HK-2 (cell line): Measurements from ENCODE around the gene NR5A2.

Source experiments
- DNase-seq: peaks from one replicate; pipeline ENCODE4 v3.0.0-alpha.2; 2018; ENCODE audit not compliant: unreplicated experiment

NR5A2 gene

DNA sequence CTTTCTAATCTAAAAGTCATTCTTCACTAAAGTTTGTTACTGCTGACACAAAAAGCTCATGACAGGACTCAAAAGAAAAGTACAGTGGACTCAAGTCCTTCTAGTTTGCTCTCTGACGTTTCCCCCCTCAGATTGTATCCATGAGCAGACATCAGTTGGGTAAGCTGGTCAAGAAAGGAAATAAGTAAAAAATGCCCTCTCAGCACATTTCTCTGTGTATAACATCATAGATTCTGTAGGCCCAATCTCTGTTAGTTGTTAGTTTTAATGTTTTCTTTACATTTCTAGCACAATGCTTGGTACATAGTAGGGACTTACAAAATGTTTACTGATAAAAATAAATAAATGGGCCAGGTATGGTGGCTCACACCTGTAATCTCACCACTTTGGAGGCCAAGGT lies 96.8 kb downstream of the NR5A2 start:
- no peak for DNase-seq

DNA sequence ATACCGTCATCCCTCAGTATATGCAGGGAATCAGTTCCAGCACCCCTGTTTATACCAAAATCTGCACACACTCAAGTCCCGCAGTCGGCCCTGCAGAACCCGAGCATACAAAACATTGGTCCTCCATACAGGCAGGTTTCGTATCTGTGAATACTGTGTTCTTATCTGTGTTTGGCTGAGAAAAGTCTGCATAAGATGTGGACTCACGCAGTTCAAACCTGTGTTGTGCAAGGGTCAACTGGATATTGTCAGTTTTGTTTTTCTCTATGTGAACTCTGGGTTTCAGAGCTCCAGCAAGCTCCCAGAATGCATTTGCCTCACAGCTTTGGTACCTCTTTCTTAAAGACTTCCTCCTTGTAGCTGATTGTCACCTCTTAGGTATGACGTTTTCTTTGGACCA lies 100.6 kb downstream of the NR5A2 start:
- DNase-seq = no peak

DNA sequence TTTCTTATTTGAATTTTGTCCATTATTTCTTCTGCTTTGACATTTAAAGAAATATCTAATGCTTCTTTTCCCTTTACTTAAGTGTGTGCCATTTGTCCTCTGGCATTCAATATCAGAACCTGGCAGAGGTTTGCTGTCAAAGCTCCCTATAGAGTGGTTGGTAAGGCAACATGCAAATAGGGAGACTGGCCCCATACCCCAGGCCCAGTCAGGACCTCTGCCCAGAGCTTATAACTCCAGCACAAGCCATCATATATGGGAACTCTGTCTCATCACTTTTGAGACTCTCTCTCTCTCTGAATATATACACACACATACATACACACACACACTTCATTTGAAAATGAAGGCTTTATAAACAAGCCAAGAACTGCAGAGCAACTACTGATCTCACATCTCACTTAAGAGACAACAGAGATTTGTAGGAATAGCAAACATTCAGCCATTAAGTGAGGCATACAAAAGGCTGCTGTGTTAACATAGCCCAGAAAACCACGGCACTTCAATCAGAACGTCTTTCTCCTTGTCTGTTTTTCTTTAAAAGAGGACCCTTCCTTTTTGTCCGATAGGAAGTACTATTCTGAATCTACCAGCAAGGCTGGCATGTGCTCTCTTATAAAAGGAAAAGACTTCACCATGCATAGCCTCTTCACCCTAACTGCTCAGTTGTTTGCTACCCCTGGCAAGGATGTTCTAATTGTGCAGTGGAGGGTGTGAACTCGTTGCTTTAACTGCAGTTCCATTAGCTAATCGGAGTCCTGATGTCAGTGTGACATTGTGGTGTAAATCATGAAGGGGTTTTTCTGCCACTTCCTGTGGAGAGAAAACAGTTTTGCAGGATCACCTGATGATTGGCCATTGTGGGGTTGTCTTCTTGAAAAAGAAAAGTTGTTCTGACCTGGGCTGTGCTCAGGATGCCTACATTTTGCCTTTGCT lies 101.7 kb downstream of the NR5A2 start:
- no peak for DNase-seq

DNA sequence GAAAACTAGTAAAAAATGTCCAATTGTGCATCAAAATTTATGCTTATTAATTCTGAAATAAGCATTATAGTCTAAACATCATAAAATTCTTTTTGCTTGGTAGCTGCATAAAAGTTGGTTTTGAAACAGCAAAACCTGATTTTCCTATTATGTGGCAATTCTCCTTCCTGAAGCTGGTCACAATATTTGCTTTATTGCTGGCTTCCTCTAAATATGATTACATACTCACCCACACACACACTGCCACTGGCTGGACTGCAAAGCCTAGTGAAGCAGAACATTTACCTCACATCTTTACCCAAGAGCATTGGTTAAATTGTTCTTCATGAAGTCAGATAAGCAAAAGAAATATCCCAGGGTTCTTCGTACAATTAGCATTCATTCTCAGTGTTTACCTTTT lies 103.0 kb downstream of the NR5A2 start:
- DNase-seq = no peak

DNA sequence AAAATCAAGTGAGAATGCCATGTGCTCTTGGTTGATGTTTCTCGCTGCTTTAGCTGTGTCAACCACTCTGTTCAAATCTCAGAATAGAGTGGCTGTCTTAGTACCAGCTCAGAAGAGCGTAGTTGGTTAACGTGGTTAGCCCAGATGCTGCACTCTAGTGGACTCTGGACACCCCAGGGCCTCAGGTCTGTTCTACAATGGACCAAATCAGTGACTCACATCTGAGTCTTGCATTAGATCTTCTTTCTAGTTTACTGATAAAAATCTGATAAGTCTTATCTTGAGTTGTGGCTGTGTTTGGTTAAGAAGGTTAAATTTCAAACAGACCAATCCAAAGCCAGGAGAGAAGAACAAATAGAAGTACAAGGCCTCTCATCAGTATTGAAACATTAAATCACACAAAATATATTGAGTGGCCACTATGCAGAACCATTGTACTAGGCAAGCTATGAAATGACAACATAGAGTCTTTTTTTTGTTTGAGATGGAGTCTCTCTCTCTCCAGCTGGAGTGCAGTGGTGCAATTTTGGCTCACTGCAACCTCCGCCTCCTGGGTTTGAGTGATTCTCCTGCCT lies 104.1 kb downstream of the NR5A2 start:
- DNase-seq = no peak

DNA sequence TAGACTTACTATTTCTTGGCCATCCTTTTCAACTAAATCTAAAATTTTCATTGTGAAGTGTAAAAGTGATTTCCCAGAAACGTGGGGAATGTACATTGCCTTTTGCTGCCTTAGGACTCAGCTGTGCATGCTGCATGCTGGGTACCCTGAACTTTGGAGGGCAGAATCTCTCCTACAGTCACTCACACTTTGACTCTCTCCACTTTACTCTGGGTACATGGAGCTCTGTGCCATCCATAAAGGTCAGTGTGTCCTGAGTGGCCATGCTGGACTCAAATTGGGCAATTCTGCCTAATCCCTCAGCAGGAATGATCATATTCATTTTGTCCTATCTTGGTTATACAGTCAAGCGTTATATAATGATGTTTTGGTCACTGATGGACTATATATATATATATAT lies 105.6 kb downstream of the NR5A2 start:
- DNase-seq = no peak

DNA sequence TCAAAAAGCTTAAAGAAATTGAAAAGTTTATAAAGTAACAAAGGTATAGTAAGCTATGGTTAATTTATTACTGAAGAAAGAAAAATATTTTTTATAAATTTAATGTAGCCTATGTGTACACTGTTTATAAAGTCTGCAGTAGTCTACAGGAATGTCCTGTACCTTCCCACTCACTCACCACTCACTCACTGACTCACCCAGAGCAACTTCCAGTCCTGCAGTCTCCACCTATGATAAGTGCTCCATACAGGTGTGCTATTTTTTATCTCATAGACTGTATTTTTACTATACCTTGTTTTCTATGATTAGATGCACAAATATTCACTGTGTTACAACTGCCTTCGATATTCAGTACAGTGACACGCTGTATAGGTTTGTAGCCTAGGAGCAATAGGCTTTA lies 106.6 kb downstream of the NR5A2 start:
- no peak for DNase-seq

DNA sequence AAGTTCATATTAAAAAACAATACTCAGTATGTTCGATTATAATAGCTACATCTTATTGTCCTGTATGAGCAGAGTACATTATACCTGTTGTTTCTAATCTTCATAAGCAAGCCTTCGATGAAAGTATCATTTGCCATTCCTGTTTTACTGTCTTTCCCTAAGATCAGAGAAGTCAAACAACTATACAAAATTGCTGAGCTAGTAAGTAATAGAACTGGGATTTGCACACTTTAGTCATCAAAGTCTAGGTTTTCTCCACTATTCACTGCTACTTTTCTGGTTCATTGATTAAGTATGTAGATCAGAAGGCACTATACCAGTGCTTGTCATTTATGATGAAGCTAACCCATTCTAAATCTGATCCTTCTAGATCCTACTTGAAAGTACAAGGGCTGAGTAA lies 108.9 kb downstream of the NR5A2 start:
- DNase-seq = no peak

DNA sequence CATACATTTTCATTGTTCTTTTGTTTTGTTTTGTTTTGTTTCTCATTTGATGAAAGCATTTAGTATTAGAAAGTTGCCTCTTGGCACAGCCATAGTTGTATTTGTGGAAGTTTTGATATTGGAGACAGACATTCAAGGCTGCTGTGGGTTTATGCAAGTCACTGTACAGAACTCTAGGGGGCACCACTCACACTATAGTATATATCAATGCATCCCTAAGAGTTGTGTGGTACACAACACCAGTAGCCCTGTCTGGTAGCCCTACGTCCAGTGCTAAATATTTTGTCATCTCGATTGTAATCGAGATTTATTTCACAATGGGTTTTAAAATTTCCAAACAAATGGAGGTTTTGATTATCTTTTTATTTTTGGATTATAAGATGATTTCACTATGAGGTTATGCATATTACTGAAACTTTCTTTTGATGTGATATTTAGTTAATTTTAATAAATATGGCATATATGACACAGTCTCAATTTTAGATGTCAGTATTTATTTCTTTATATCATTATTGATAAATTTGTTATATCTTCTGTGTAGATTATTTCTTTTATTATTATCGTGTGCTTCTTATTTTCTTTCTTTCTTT lies 112.2 kb downstream of the NR5A2 start:
- peak; percentile 12 for DNase-seq

DNA sequence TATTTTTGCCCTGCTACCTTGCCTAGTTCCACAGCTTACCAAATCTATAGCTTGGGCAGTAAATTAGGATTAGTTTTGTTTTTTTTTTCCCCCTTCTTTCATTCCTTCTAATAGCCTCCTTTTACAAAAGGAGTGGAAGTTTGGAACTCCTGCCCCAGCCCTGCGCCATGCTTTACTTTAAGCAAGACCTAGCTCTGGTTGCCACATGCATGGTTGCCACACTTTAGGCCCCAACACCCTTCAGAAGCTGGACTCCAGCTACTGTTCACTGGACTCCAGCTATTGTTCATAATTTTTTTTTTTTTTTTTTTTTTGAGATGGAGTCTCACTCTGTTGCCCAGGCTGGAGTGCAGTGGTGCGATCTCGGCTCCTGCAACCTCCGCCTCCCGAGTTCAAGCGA lies 115.8 kb downstream of the NR5A2 start:
- DNase-seq = no peak

DNA sequence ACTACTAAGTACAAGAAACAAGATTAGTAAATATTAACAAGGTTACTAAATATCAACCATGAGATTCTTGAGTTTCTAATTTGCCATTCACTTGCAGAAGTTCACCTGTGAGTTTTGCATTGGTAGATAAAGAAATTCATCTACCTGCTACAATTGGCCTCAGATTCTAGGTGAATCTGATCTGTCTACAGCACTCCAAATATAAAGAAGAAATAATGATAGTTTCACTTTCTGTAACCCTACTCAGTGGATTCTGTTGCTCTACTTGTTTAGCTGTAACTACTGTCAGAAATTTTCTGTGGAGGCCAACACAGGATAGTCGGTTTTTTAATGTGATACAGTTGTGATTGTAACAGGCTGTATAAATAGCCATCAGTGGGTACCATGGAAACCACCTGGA lies 118.6 kb downstream of the NR5A2 start:
- DNase-seq = no peak

DNA sequence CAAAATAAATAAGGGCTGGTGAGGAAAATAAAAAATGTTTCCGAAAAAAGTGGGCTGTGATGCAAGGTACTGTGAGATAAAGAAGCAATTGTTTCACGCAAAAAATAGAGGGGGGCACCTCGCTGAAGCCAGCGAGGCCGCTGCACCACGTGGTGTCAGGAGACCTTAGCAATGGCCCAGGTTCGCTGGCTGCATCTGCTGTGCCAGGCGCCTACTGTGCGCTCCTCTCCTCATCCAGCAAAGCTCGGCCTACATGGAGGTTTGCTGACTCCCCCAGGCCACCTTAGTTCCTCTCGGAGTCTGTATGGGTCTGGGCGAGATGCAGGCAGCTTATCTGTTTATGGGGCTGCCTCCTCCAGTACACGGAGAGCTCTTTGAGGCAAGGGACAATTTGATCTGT lies 119.6 kb downstream of the NR5A2 start:
- no peak for DNase-seq

DNA sequence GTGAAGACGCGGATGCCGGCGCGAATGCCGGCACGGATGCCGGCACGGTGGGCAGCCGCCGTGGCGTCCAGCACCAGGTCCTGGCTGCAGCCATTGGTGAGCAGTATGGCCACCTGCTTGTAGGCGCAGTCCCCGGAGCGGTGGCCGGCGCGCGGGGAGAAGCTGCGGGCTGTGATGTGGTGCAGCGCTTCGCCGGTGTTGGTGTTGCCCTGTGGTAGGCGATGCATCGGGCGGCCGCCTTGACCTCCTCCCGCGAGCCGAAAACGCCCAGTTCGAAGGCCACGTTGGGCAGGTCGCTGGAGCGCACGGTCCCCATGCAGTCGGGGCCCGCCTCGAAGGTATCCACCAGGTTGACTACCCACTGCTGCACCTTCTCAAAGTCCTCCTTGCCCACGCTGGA lies 120.2 kb downstream of the NR5A2 start:
- no peak for DNase-seq

DNA sequence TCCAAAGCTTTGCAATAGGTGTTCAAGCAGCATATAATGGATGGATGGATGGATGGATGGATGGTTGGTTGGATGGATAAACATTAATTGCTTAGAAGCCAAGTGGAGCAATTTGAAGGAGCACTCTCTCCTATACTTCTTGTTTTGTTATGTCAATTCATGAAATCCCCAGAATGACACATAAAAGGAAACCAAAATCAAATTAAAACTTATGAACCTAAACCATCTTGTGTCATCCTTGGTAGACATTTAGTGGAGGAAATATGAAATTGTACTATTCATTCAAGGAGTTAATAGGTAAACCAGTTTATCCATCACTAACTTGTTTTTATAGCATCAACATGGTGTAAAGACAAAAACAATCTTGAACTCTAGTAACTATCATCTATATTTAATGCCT lies 122.5 kb downstream of the NR5A2 start:
- DNase-seq = no peak

DNA sequence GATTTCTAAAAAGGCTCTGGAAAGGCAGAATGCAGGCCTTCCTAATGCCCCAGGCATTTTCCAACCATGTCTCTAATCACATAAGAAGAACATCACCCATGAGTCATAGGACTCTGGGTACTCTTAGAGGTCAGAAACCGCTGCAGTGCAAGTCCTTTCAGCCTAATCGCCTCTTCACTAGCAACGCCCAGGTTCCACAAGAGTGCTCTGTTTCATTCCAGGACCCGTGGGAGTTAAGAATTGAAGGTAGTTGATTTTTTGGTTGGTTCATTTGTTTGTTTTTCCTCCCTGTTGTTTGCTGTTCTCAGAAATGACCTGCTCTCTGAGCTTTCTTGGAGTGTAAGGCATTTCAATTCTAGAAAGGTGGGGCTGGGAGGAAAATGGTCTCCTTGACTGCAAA lies 123.2 kb downstream of the NR5A2 start:
- peak; percentile 18 for DNase-seq

DNA sequence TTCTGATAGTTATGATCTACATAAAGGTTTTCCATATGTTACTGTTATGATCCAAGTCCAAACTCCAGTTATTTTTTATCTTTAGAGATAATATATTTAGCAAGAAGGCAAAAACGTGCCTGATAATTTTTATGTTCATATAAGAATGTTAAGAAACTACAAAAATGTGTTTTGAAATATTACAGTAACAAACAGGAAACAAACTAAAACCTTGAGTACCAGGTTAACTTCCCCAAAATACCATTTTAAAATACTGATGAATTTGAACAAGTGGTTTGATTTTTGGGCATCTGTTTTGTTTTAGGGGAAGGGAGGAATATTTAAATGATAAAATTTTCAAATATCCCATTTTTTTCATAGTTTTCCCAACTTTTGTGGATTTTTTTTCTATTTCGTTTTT lies 124.8 kb downstream of the NR5A2 start:
- DNase-seq = no peak

DNA sequence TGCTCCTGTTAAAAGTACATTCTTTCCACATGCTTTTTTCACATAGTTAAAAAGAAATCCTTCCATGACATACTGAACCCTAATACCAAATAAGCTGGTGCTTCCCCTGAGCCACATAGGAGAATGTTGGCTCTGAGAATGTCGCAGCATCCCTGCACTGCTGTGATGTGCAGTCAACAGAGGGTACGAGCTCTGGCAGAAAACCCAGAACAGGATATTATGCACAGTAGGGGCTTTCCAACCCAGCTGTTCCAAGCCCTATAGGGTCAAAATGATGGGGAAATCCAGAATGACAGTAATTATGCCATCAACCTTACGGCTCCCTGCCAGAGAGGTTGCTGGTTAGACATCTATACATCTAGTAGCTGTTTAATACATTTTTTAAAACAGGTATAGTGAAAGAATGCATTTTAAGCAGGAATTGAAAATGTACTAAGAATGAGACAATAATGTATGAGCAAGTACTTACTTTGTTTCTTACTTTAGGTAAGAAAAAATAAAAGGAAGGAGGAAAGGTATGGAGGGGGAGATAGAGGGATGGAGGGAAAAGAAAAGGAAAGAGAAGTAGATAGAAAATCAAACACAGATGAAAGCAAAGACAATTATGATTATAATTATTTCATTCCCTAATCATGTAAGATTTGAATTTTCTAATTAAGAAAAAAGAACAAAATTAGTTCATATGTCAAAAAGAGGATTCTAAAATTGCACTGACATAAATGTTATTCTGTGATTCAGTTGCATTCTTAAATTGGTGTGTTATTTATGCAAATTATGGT lies 126.0 kb downstream of the NR5A2 start:
- DNase-seq = no peak

DNA sequence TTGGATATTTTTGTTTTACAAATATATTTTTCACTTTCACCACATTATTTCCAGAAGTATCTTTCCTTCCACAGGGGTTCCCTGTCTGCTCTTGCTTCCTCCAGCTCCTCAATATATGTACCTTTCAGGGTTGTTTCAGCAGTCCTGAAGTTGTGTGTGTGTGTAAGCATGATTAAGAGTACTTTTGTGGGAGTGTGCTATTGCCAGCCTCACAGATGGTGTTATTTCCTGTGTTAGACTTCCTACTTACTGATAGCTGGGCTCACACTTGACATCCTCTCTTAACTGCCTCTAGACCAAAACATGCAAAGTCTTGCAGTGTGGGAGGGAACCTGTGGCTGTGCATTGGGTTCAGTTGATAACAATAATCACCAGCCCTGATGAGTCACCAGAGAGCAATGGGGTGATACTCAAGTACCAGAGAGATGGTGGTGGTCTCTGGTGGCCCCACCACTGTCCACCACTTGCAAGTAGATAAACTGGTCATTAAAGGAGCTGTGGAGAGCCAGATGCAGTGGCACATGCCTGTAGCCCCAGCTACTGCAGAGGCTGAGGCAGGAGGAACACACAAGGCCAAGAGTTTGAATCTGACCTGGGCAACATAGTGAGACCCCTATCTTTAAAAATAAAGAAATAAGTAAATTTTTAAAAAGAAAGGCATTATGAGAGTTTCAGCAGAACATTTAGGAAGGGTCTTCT lies 126.7 kb downstream of the NR5A2 start:
- DNase-seq = no peak

DNA sequence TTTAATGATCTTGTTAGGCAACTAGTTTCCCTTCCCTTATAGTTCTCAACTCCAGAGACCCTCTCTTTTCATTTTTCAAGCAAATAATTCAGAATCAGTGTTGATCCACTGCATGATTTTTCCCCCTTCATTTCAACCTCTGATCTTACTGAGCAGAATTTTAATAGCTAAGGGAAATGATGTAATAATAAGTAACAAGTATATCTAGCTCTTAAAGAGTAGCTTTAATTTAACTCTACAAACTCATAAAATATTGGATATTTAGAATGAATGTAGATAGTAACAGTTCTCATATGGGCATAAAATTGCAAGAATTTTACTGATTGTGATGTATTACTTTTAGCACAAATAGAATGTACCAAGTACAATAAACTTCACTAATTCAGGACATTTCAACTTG lies 130.2 kb downstream of the NR5A2 start:
- no peak for DNase-seq

DNA sequence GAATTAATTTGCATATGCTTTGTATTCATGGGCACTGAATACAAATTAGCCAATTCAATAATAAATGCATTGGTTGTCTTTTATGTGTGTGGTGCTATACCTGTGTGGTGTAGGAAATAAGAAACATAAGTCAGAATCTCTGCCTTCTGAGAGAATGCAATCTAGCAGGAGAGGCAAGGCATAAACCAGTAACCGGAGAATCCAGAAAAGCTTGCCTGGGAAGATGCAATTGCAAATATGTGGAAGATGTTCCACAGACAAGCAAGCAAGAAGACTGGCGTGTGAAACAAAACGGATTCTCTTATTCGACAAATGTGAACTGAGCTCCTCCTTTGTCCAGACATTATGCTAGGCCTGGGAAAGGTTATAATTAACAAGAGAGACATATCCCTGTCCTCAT lies 134.3 kb downstream of the NR5A2 start:
- DNase-seq = no peak

DNA sequence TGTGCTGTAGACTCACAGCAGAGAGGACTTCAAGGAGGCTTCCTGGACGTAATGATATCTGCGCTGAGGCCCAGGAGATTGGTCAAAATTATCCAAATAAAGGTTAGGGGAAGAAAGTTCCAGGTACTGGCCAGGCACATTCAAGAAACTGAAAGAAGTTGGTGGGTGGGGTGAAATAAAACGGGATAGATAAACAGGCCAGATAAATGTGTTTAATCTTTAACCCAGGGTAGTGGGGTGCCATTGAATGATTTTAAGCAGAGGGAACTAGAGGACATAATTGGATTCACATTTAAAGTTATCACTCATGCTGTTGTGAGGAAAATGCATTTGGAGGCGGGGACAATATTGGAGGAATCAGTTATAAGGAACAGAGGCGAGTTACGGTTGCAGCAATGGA lies 134.7 kb downstream of the NR5A2 start:
- no peak for DNase-seq

DNA sequence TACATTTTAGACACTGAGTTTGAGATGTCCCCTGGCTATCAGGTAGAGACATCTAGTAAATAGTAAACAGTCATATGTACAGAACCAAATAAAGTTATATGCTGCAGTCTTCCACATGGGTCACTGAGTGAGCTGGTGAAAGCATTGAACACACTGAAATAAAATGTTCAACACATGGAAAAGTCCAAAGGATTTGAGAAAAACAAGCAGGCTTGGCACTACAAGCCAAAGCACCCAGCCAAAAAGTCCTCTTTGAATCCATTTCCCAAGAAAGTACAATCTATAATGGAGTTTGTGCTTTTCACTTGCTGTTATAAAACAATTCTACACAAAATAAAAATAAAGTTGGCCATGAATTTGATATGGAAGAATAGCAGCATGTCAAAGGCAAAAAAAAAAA lies 135.4 kb downstream of the NR5A2 start:
- no peak for DNase-seq
